ENCODE data around the gene ZBTB48.

DNA sequence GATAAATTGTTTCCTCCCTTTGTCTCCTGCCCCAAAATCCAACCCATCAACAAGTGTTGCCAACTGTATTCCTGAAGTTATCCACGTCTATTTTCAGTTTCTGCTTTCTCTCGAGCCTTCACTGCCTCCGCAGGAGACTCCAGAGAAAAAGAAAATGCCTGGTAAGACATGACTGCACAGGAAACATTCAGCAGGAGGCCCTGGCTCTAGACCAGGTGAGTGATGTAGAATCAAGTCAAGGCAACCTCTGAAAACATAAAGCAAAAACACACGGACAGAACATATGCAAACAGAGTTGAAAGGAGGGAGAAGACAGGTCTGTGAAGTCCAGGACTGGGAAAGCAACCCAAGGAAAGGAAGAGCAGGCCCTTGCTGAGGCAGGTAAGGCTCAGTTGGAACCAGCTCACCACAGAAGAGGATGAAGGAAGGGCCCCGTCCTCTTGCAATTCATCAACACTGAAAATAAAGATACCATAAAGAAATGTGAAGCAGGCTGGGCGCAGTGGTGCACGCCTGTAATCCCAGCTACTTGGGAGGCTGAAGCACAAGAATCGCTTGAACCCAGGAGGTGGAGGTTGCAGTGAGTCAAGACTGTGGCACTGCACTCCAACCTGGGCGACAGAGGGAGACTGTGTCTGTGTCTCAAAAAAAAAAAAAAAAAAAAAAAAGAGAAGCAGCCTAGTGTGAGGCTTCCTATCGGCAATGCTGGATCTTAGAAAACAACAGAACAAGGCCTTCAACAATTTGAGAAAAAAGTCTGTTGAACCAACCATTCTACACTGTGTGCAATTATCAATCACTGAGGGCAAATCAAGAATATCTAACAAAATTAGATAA, 34.3 kb upstream of the ZBTB48 start:
- TF ChIP-seq, protein P1, sequence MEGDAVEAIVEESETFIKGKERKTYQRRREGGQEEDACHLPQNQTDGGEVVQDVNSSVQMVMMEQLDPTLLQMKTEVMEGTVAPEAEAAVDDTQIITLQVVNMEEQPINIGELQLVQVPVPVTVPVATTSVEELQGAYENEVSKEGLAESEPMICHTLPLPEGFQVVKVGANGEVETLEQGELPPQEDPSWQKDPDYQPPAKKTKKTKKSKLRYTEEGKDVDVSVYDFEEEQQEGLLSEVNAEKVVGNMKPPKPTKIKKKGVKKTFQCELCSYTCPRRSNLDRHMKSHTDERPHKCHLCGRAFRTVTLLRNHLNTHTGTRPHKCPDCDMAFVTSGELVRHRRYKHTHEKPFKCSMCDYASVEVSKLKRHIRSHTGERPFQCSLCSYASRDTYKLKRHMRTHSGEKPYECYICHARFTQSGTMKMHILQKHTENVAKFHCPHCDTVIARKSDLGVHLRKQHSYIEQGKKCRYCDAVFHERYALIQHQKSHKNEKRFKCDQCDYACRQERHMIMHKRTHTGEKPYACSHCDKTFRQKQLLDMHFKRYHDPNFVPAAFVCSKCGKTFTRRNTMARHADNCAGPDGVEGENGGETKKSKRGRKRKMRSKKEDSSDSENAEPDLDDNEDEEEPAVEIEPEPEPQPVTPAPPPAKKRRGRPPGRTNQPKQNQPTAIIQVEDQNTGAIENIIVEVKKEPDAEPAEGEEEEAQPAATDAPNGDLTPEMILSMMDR (IDR thresholded peaks at IDR 0.05; ENCODE audit: low read length): no peak
- TF ChIP-seq EZH2 (optimal IDR thresholded peaks at IDR 0.05; ENCODE audit: low read depth, low read length): no peak
- TF ChIP-seq EZH2phosphoT487 (IDR thresholded peaks at IDR 0.05; ENCODE audit: low read length): no peak

All from MM.1S (cell line).